ENCODE data around the gene LRFN2.

LRFN2 gene

GRCh38 chr6:40542175-40542764 lies 44.9 kb downstream of the LRFN2 start:
- FAIRE-seq = no peak

- no peak for FAIRE-seq
Measured at GRCh38 chr6:40541556-40542174, 45.5 kb downstream of the LRFN2 start.

GRCh38 chr6:40540790-40541189 lies 46.4 kb downstream of the LRFN2 start:
- FAIRE-seq = no peak

GRCh38 chr6:40539853-40540252 lies 47.3 kb downstream of the LRFN2 start:
- no peak for FAIRE-seq

GRCh38 chr6:40538556-40538955 lies 48.6 kb downstream of the LRFN2 start:
- no peak for FAIRE-seq

- no peak for FAIRE-seq
Measured at GRCh38 chr6:40537446-40537845, 49.7 kb downstream of the LRFN2 start.

- FAIRE-seq = no peak
Measured at GRCh38 chr6:40536442-40536841, 50.7 kb downstream of the LRFN2 start.

- no peak for FAIRE-seq
Measured at GRCh38 chr6:40535819-40536380, 51.3 kb downstream of the LRFN2 start.

GRCh38 chr6:40535110-40535818 lies 51.9 kb downstream of the LRFN2 start:
- FAIRE-seq = no peak

GRCh38 chr6:40532349-40533000 lies 54.7 kb downstream of the LRFN2 start:
- no peak for FAIRE-seq

GRCh38 chr6:40529919-40530318 lies 57.2 kb downstream of the LRFN2 start:
- FAIRE-seq = no peak

- no peak for FAIRE-seq
Measured at GRCh38 chr6:40529040-40529439, 58.1 kb downstream of the LRFN2 start.

- no peak for FAIRE-seq
Measured at GRCh38 chr6:40528051-40528450, 59.1 kb downstream of the LRFN2 start.

GRCh38 chr6:40526036-40526435 lies 61.1 kb downstream of the LRFN2 start:
- no peak for FAIRE-seq

- no peak for FAIRE-seq
Measured at GRCh38 chr6:40524797-40525585, 62.2 kb downstream of the LRFN2 start.

GRCh38 chr6:40523505-40524172 lies 63.5 kb downstream of the LRFN2 start:
- FAIRE-seq = no peak

- no peak for FAIRE-seq
Measured at GRCh38 chr6:40521496-40521895, 65.7 kb downstream of the LRFN2 start.

GRCh38 chr6:40520678-40521077 lies 66.5 kb downstream of the LRFN2 start:
- FAIRE-seq = no peak

GRCh38 chr6:40520084-40520483 lies 67.1 kb downstream of the LRFN2 start:
- FAIRE-seq = no peak

- no peak for FAIRE-seq
Measured at GRCh38 chr6:40517654-40518053, 69.5 kb downstream of the LRFN2 start.

GRCh38 chr6:40516429-40516828 lies 70.7 kb downstream of the LRFN2 start:
- no peak for FAIRE-seq

GRCh38 chr6:40512340-40512739 lies 74.8 kb downstream of the LRFN2 start:
- FAIRE-seq = no peak

Data from TTC549 (cell line).